Measurements from ENCODE around the gene SLC30A1.

SLC30A1 gene

GRCh38 chr1:211606914-211607753, 28.2 kb upstream of the SLC30A1 start:
- no peak for DNase-seq

DNA sequence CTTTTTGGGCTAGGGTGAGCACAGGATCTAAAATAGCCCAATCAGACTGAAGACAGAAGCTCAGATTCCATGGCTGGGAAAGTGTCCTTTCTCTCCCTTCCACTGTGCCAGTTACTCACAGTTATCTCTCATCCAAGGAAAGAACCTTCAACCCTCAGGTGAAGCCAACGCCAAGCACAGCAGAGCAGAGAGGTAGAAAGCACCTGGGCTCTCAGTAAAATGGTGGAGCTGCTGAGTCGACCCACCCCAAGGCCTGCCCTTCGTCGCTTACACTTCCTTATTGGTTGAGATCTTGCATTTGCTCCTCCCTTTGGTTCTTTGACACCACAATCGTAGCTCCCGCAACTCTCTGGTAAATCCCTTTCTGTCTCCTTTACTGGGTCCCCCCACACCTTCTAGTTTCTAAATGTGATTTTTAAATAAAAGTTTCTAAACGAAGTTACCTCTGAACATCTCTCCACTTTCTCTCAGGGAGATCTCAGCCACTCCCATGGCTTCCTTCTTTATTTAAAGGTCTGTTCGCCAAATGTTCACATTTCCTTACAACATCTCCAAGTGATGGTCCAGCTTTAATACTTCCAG, 27.5 kb upstream of the SLC30A1 start:
- DNase-seq, result no peak

- DNase-seq, result no peak
Observed at GRCh38 chr1:211605603-211606331, 26.8 kb upstream of the SLC30A1 start.

- no peak for DNase-seq
Observed at GRCh38 chr1:211605034-211605433, 26.1 kb upstream of the SLC30A1 start.

DNA sequence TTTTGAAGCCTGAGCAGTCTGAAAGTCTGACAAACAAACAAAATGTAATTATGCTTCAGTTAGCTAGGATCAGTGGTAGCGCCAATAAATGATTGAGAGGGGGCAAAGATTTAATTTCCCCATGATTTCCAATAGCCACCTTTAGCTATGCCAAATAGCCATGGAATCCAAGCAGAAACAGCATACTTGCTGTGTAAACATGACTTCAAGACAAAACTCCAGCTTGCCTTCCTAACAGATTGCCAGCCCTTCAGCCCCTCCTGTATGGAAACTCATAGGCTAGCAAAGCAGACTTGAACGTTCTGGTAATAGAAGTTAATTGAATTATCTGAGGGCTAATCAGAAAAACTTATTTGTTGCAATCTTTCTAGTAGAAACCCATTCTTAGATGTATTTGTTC, 25.6 kb upstream of the SLC30A1 start:
- DNase-seq, result no peak

DNA sequence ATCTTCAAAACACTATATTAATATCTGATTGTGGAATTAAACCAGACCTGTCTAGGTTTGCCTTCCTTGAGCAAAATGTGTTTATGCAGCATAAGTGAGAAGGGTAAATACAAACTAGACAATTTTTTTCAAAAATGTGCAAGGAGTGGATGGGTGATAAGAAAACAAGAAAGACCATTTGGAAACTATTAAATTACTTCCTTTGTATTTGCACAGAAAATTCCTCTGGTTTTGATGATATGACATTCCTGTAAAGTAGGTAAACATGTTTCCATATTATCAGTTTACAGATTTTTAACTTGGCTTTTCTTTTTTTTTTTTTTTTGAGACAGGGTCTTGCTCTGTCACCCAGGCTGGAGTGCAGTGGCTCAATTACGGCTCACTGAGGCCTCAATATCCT, 24.8 kb upstream of the SLC30A1 start:
- no peak for DNase-seq

GRCh38 chr1:211603191-211603701, 24.3 kb upstream of the SLC30A1 start:
- no peak for DNase-seq

- DNase-seq, result no peak
Observed at GRCh38 chr1:211601982-211602670, 23.2 kb upstream of the SLC30A1 start.

DNA sequence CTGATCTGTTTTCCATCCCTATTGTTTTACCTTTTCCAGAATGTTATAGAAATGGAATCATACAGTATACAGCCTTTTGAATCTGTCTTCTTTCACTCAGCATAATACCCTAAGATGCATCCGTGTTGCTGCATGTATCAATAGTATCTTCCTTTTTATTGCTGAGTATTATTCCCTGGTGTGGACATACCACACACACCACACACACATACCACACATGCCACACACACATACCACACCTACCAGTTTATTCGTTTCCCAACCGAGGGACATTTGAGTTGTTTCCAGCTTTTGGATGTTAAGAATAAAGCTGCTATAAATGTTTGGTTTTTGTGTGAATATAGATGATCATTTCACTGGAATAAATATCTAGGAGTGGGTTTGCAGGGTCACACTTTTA, 22.2 kb upstream of the SLC30A1 start:
- DNase-seq, result no peak

DNA sequence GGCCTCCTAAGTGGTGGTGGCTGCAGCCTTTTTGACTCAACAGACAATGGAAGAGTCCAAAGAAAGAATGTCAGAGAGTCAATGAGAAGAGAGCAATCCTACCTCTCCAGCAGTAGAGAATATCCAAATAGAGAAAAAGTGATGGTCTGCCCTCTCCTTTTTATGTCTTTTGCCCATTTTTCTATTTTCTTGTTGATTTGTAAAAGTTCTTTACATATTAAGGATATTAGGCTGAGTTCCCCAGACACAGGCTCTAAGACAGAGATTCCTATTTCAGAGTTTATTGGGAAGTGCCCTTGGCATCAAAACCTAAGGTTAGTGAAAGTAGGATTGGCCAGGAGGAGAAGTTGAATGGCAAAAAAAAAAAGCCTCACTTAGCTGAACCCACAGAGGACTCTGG, 20.3 kb upstream of the SLC30A1 start:
- DNase-seq, result no peak

DNA sequence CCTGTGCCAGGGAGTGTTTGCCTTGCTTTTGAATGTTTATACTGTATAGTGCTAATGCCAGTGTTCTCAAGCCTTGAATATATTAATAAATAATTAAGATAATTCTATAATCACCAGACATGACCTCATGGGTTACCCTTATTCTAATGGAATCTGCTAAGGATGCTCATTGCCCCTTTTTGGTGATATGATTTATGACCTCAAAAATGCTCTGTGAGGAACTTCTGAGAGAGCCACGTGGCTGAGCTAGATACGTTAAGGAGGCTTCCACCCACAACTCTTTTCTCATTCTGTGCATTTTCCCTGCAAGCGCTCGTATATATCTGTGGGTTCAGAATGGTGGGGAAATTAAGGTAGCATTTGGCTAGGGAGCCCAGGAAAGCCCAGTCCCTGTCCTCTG, 19.6 kb upstream of the SLC30A1 start:
- DNase-seq, result no peak

GRCh38 chr1:211596418-211597181, 17.6 kb upstream of the SLC30A1 start:
- DNase-seq, result no peak

DNA sequence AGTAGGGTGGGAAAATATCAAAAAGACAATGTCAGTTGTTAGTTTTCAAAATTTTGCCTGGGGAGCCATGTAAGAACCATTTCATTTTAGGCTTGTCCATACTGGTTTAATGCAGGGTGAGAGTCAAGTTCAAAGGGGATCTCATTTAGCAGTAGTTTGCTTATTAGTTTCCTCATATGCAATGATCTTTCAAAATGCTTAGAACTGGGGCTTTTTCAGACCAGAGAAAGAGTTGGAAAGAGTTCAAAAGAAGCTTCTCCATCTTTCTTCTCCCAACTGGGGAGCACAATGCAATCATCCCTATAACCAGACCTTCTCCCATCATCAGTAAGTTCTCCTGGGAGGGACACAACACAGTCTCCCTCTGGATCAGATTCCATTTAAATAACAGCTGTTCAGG, 16.5 kb upstream of the SLC30A1 start:
- DNase-seq, result no peak

GRCh38 chr1:211591980-211592493, 13.1 kb upstream of the SLC30A1 start:
- DNase-seq, result no peak

DNA sequence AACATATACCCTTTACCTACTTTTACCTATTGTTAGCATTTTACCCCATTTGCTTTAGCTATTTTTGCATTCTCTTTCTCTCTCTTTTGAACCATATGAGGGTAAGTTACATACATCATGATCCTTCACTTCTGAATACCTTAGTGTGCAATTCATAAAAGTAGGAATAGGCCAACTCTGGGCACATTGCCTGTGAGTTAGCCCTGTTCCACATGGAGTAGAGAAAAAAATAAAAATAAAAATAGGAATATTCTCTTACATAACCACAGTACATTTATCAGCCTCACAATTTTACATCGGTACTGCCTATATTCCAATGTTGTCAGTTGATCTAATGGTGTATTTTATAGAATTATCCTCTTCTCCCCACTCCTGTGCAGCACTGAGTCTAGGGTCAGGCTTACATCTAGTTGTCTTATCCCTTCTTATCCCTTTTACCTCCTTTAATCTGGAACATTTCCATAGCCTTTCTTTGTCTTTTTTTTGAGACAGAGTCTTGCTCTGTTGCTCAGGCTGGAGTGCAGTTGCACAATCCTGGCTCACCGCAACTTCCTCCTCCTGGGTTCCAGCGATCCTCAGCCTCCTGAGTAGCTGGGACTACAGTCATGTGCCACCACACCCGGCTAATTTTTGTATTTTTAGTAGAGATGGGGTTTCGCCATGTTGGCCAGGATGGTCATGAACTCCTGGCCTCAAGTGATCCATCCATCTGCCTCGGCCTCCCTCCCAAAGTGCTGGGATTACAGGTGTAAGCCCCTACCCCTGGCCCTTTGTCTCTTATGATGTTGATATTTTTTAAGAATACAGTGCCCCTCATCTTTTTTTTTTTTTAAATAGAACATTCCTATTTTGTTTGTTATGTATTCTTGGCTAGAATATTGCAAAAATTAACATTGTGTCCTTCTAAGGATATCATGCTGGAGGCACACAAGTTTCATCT, 11.1 kb upstream of the SLC30A1 start:
- no peak for DNase-seq

DNA sequence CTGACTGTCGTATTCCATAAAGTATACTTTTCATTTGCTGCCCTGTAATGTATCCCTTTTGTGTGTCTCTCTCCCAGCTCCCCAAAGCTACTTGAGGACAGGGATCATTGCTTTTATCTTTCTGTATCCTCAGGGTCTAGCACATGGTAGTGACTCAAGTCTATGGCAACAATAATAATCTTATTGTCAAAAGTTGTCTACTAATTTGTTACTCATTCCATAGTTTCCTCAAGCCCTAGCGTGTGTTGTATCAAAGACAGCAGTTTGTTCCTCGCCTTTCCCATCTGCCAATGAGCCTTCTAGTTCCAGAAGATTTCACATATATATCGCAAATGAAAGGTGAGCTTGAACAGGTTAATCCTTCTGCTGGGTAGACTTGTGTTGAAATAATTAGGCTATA, 9.8 kb upstream of the SLC30A1 start:
- DNase-seq, result no peak

- no peak for DNase-seq
Observed at GRCh38 chr1:211587123-211587522, 8.2 kb upstream of the SLC30A1 start.

DNA sequence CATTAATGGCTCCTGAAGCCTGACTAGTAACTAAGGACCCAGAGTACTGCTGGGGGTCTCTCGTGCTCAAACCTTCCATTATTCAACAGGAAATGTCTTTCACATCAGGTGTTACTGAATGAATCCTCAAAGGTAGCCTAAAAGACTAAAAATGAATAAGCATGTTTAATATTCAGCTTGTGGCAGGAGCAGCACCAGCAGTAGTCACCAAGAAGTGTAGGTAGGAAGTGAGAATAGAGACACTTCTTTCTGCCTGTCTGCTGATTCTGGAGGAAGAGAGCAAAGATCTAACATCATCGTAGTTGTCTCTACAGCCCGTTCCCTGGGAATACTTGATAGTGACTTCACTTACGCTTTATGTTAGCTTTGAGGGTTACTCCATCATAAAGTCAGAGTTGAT, 7.6 kb upstream of the SLC30A1 start:
- DNase-seq, result no peak

DNA sequence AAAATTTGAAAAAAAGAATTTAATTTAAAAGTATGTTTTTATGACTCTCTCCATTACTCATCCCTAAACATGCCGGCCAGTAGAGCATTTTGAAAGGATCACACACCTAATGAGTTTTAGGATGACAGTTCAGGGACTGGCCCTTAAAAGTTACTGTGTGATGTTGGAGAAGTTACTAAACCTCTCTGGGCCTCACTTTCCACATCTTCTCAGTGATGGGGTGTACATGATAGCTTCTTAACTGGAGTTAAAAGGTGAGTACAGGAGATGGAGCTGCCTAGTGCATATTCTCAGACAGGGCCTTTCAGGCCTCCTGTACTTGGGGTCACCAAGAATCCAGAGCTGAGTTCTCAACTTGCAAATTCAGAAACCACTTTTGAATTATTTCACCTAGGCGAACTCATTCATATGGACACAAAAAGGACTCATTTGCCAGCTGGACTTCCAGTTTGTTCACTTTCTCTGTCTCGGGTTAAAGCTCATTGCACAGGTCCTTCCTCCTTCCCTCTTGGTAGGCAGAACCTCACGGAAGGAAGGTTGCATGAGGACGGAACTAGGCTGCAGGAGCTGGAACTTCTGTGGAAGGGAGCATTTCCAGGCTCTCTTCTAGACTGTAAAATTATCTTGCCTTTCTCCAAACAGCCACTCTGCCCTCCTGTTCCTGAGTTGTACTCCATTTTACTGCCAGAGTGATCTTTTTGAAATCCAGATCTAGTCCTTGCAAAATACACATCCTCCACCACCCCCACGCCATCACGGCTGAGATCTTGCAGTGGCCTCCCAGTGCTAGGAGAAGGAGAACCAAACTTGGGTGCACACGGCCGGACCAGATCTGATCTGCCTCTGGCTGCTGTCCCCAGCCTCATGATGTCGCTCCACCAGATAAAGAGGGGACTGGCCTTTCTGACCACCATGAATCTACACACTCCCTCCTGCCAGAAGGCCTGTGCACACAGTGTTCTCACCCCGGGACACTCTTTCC, 4.3 kb upstream of the SLC30A1 start:
- DNase-seq, result no peak

DNA sequence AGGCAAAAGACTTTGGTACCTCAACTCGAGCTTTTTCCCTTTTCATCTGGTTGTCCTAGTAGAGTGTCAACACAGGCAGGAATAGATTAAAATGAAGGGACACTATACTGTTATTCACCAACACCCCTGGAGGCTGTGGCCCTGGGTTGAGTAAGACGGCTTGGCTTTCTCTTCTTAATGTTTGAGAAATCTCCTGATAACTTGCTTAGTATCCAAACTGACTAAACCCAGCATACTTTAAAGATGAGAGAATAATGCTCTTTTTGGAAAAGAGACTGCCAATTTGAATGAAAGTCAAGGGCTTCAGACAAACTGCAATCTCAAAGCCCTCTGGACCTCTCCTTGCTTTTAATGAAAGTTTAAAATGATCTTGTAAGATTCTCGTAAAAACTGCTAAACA, 2.6 kb upstream of the SLC30A1 start:
- DNase-seq, result no peak
